Fibroblast of the aortic adventitia (primary cell): ENCODE measurements around the gene CHAMP1. TPM values are rescaled to one million over a fixed set of nuclear protein-coding genes. Genes with fewer than 3 reads are reported as not detected.

ENCODE experiments used
- DNase-seq: peaks from one replicate; pipeline ENCODE4 v3.0.0-alpha.2; 2010; ENCODE audit warnings: low read depth
- H3K4me3 ChIP-seq: 2 replicates; pipeline ENCODE4 v1.5.1; 2011; ENCODE audit warnings: low read depth, mild to moderate bottlenecking, control low read depth, low read length, moderate library complexity
- total RNA-seq: library from RNA; depleted of rRNA; stranded (reverse); fragments of >200 nt; gene quantifications from 2 replicates; pipeline ENCODE4 v1.2.3, GENCODE V29; 2012; ENCODE audit warnings: low replicate concordance
- TF ChIP-seq, protein P1 (sequence below): IDR thresholded peaks from 2 replicates; pipeline ENCODE4 v1.5.1; 2011; ENCODE audit warnings: mild to moderate bottlenecking, low read length, control low read depth, inconsistent platforms; ENCODE audit not compliant: insufficient read depth

The CHAMP1 gene
- total RNA-seq, 1 donor = 22.5 TPM

DNA sequence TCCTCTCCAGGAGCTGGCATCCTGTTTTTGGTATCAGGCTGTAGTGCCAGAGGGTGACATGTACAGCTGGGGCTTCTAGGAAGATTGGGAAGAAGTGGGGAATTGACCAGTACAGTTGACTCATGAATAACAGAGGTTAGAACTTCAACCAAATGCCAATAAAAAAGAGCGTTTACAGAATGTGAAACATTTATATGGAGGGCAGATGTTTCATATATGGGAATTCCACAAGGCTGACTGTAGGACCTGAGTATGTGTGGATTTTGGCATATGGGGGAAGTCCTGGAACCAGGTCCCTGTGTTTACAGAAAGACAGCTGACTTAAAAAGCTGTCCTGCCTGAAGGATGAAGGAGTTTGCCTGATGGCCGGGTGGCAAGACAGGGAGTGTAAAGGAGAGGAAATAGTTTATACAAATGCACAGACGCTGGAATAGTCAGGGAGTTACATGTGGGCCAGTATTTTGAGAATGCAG is 5.2 kb downstream of the CHAMP1 start:
- H3K4me3 ChIP-seq = peak overlapping the region; percentile 22
- peak; percentile 82 for DNase-seq
- TF ChIP-seq, protein P1, sequence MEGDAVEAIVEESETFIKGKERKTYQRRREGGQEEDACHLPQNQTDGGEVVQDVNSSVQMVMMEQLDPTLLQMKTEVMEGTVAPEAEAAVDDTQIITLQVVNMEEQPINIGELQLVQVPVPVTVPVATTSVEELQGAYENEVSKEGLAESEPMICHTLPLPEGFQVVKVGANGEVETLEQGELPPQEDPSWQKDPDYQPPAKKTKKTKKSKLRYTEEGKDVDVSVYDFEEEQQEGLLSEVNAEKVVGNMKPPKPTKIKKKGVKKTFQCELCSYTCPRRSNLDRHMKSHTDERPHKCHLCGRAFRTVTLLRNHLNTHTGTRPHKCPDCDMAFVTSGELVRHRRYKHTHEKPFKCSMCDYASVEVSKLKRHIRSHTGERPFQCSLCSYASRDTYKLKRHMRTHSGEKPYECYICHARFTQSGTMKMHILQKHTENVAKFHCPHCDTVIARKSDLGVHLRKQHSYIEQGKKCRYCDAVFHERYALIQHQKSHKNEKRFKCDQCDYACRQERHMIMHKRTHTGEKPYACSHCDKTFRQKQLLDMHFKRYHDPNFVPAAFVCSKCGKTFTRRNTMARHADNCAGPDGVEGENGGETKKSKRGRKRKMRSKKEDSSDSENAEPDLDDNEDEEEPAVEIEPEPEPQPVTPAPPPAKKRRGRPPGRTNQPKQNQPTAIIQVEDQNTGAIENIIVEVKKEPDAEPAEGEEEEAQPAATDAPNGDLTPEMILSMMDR = no peak

DNA sequence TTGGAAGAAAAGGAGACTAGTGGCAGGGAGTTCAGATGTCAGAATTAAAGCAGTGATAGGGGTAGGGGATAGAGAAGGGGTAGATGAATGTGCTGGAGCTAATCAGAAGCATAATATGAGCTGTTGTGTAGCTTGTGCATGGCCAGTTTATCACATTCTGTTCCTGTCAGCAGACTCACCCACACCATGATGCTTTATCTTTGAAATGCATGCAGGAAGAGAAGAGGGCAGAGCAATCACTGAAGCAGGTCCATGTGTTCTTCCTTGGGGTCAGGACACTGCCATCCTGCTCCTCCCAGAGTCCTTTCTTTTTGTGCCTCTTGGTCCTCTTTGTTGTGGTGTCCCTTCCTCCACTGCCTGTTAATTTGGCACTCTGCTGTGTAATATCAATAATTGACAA is 5.8 kb downstream of the CHAMP1 start:
- TF ChIP-seq, protein P1 = no peak
- DNase-seq = no peak
- H3K4me3 ChIP-seq = no peak overlapping the region

DNA sequence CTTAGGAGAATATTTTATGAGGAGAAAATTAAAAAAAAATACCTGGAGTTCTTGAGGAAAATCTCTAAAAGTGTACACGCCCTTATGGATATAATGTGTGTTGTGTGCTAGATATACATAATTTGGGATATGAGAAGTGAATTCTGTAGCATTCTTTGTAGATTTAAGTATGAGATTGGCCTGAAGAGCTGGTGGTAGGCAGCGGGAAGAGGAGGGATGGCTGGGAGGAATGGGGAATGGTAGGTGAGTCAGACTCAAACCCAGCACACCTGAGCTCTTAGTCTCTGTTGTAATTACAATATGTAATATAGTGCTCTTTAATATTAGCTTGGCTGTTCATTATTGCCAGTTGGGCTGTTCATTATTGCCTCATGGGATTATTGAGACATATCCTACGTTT is 7.0 kb downstream of the CHAMP1 start:
- no peak overlapping the region for H3K4me3 ChIP-seq
- no peak for DNase-seq
- TF ChIP-seq, protein P1 = no peak

DNA sequence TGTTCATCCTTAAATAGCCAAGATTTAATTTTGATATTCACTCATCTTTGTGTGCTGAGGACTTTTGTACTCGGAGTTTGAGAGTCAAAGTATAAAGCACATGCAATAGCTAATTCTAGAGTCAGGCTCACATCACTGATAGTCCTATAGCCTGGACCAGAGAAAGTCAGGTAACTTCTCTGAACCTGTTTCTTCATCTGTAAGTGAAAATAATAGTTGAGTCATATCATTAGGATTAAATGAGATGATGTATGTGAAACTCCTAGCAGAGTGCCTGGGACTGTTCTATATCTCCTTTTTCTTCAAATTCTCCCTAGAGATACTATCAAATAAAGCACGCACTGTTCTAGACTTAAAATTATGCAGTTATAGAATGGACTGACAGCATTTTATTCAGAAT is 9.0 kb downstream of the CHAMP1 start:
- H3K4me3 ChIP-seq = no peak overlapping the region
- DNase-seq = no peak
- TF ChIP-seq, protein P1 = no peak

DNA sequence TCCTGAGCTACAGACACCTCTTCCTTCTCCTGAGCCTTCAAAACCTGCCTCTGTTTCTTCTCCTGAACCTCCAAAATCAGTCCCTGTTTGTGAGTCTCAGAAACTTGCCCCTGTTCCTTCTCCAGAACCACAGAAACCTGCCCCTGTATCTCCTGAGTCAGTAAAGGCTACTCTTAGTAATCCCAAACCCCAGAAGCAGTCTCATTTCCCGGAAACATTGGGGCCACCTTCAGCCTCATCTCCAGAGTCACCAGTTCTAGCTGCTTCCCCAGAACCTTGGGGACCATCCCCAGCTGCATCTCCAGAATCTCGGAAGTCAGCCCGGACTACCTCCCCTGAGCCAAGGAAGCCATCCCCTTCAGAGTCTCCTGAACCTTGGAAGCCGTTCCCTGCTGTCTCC is 10.0 kb downstream of the CHAMP1 start:
- H3K4me3 ChIP-seq = no peak overlapping the region
- no peak for DNase-seq
- TF ChIP-seq, protein P1 = no peak

DNA sequence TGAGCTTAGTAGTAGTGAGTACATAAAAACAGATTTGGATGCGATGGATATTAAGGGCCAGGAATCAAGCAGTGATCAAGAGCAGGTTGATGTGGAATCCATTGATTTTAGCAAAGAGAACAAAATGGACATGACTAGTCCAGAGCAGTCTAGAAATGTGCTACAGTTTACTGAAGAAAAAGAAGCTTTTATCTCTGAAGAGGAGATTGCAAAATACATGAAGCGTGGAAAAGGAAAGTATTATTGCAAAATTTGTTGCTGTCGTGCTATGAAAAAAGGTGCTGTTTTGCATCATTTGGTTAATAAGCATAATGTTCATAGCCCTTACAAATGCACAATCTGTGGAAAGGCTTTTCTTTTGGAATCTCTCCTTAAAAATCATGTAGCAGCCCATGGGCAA is 11.4 kb downstream of the CHAMP1 start:
- H3K4me3 ChIP-seq = no peak overlapping the region
- DNase-seq = no peak
- TF ChIP-seq, protein P1 = no peak

DNA sequence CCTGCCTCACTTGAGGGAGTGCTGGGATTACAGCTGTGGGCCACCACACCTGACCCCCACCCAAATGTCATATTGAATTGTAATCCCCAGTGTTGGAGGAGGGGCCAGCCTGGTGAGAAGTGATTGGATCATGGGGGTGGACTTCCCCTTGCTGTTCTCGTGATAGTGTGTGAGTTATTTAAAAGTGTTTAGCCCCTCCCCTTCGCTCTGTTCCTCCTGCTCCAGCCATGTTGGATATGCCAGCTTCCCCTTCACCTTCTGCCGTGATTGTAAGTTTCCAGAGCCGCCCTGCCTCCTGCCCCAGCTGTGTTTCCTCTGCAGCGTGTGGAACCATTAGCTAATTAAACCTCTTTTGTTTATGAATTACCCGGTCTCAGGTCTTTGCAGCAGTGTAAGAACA is 13.7 kb downstream of the CHAMP1 start:
- TF ChIP-seq, protein P1 = no peak
- no peak for DNase-seq
- no peak overlapping the region for H3K4me3 ChIP-seq
